ENCODE measurements around the gene GNG14. TPM values are rescaled to one million over a fixed set of nuclear protein-coding genes. Genes with fewer than 3 reads are reported as not detected.

The GNG14 gene
- total RNA-seq, 1 experiment from 2014 or later = not detected

DNA sequence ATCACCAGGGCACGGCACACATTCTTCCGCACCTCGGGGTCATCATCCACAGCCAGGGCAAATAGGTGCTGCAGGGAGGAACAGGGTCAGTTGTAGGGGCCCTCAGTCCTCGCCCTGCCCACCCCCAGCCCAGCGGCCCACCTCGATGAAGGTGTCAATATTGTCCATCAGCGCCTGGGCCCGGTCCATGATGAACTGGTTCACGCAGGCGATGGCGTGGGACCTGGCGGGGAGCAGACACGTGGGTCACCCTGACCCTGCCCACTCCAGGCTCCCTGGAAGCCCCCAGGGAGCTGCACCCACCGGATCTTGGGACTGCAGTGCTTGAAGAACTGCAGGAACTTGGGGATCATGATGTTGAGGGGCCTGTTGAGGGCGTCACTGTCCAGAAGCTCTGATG lies 27.3 kb downstream of the GNG14 start:
- H3K9ac ChIP-seq (ENCODE audit: low read length) = no peak overlapping the region
- H3K27ac ChIP-seq (ENCODE audit: low read depth, low read length) = no peak overlapping the region
- H3K27me3 ChIP-seq (ENCODE audit: insufficient read depth, low read length) = no peaks in the 10 kb centered on the region
- H3K9me3 ChIP-seq (ENCODE audit: control insufficient read depth in 1 of 2, insufficient read depth in 1 of 2, low read depth in 1 of 2, low read length in 2 of 2) = no peaks in the 10 kb centered on the region
- H3K79me2 ChIP-seq (ENCODE audit: insufficient read depth, low read length) = peaks cover 64% of the 10 kb centered on the region
- ChIA-PET POLR2A (no interaction called here), CTCF (no interaction called here), RAD21 (ENCODE audit: low non-redundant PET in 1 of 2, low total read pairs in 2 of 2, uncharacterized antibody in 2 of 2, unreplicated experiment in 2 of 2) (no interaction called here)
- ATAC-seq = no peak
- H4K20me1 ChIP-seq (ENCODE audit: insufficient read depth) = no peaks in the 10 kb centered on the region
- H3K9me2 ChIP-seq (ENCODE audit: insufficient read depth) = no peaks in the 10 kb centered on the region
- no peak for TF ChIP-seq ZNF274 (IDR thresholded peaks at IDR 0.05; ENCODE audit: low read depth, low read length)
- no peak for TF ChIP-seq ELF1 (IDR thresholded peaks at IDR 0.05; ENCODE audit: borderline replicate concordance, low read depth)
- no peak for TF ChIP-seq FOSL1 (IDR thresholded peaks at IDR 0.05; ENCODE audit: low read depth)
- TF ChIP-seq SRF (IDR thresholded peaks at IDR 0.05; ENCODE audit: low read depth) = no peak
- TF ChIP-seq RAD21 (IDR thresholded peaks at IDR 0.05; ENCODE audit: low read depth) = no peak
- TF ChIP-seq, protein P1, sequence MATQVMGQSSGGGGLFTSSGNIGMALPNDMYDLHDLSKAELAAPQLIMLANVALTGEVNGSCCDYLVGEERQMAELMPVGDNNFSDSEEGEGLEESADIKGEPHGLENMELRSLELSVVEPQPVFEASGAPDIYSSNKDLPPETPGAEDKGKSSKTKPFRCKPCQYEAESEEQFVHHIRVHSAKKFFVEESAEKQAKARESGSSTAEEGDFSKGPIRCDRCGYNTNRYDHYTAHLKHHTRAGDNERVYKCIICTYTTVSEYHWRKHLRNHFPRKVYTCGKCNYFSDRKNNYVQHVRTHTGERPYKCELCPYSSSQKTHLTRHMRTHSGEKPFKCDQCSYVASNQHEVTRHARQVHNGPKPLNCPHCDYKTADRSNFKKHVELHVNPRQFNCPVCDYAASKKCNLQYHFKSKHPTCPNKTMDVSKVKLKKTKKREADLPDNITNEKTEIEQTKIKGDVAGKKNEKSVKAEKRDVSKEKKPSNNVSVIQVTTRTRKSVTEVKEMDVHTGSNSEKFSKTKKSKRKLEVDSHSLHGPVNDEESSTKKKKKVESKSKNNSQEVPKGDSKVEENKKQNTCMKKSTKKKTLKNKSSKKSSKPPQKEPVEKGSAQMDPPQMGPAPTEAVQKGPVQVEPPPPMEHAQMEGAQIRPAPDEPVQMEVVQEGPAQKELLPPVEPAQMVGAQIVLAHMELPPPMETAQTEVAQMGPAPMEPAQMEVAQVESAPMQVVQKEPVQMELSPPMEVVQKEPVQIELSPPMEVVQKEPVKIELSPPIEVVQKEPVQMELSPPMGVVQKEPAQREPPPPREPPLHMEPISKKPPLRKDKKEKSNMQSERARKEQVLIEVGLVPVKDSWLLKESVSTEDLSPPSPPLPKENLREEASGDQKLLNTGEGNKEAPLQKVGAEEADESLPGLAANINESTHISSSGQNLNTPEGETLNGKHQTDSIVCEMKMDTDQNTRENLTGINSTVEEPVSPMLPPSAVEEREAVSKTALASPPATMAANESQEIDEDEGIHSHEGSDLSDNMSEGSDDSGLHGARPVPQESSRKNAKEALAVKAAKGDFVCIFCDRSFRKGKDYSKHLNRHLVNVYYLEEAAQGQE (IDR thresholded peaks at IDR 0.05; ENCODE audit: low read depth) = no peak
- TF ChIP-seq CEBPB (IDR thresholded peaks at IDR 0.05; ENCODE audit: low read depth) = no peak
- no peak for TF ChIP-seq SIN3A (IDR thresholded peaks at IDR 0.05; ENCODE audit: low read depth)
- TF ChIP-seq JUND (IDR thresholded peaks at IDR 0.05) = no peak
- no peak for TF ChIP-seq CBX3 (IDR thresholded peaks at IDR 0.05; ENCODE audit: low read depth)
- TF ChIP-seq, protein P2, sequence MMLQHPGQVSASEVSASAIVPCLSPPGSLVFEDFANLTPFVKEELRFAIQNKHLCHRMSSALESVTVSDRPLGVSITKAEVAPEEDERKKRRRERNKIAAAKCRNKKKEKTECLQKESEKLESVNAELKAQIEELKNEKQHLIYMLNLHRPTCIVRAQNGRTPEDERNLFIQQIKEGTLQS (IDR thresholded peaks at IDR 0.05) = no peak
- TF ChIP-seq EZH2phosphoT487 (IDR thresholded peaks at IDR 0.05; ENCODE audit: borderline replicate concordance) = no peak
- no peak for TF ChIP-seq MAX (IDR thresholded peaks at IDR 0.05)
- no peak for TF ChIP-seq TCF7L2 (IDR thresholded peaks at IDR 0.05; ENCODE audit: borderline replicate concordance, extremely low read depth, insufficient read depth, insufficient read length)
- TF ChIP-seq YY1 (IDR thresholded peaks at IDR 0.05; ENCODE audit: extremely low read depth, insufficient replicate concordance, low read depth, low read length) = no peak
- intact Hi-C loops (cut with micrococcal nuclease) = loop anchor here (5.0 kb wide), 1 partner anchor 122 kb away; the partner anchor contains the start of gene MAST1
- no peak for DNase-seq (ENCODE audit: low read depth, low spot score)
- H3K4me2 ChIP-seq (ENCODE audit: low read length) = no peak overlapping the region
- H3K4me3 ChIP-seq (replicated peaks in 1 of 2; ENCODE audit: low read depth in 1 of 2, low read length in 2 of 2) = no peak overlapping the region
- no peak overlapping the region for H2AFZ ChIP-seq (ENCODE audit: low read depth, low read length, poor library complexity, severe bottlenecking)
- peaks cover 0 to 8% of the 10 kb centered on the region in 2 experiments; a peak in 1 of 4 replicates for H3K4me1 ChIP-seq (ENCODE audit: control insufficient read depth in 1 of 2, insufficient read depth in 2 of 2, low read length in 2 of 2)
- peaks cover 45 to 58% of the 10 kb centered on the region in 2 experiments for H3K36me3 ChIP-seq (ENCODE audit: control insufficient read depth in 1 of 2, insufficient read depth in 2 of 2, low read length in 2 of 2)
- BruUV-seq (replicated peaks) = no TSS peak
